Tibial nerve (tissue), 3 donors: Measurements from ENCODE around the gene TBC1D1.

Experiments
- POLR2A ChIP-seq, 2 donors: fragments of 450-650 bp; IDR thresholded peaks; one replicate each; pipeline ENCODE4 v1.6.1; 2017; ENCODE audit warnings: antibody characterized with exemption in 2 of 2, mild to moderate bottlenecking in 2 of 2, moderate library complexity in 2 of 2
- TF ChIP-seq, protein P1 (sequence below), 5 experiments: fragments of 200-600 bp in 3 of 5; fragments of 450-650 bp in 2 of 5; sonication (generic) in 3 of 5; IDR thresholded peaks; one replicate each; pipeline ENCODE4 v1.5.1; 2016 to 2019; ENCODE audit warnings: antibody characterized with exemption in 5 of 5, mild to moderate bottlenecking in 3 of 5, moderate library complexity in 2 of 5

DNA sequence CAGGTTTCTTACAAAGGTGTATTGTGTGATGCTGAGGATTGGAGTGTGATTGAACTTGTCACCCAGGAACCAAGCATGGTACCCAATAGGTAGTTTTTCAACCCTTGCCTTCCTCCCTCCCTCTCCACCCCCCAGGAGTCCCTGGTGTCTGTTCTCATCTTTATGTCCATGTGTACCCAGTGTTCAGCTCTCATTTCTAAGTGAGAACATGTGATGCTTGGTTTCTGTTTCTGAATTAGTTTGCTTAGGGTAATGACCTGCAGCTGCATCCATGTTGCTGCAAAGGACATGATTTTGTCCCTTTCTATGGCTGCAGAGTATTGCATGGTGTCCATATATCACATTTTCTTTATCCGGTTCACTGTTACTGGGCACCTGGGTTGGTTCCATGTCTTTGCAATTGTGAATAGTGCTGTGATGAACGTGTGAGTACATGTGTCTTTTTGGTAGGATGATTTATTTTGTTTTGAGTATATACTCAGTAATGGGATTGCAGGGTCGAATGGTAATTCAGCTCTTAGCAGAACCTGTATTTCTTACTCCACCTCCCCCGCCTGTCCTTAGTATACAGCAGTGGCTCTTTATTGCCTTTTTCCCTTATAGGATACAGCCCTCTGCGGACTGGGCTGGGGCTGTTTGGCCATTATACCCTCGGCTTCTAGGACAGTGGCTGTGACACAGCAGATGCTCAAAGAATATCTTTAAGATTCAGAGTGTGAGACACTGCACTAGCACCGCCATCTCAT, 214.8 kb downstream of the TBC1D1 start:
- TF ChIP-seq, protein P1, sequence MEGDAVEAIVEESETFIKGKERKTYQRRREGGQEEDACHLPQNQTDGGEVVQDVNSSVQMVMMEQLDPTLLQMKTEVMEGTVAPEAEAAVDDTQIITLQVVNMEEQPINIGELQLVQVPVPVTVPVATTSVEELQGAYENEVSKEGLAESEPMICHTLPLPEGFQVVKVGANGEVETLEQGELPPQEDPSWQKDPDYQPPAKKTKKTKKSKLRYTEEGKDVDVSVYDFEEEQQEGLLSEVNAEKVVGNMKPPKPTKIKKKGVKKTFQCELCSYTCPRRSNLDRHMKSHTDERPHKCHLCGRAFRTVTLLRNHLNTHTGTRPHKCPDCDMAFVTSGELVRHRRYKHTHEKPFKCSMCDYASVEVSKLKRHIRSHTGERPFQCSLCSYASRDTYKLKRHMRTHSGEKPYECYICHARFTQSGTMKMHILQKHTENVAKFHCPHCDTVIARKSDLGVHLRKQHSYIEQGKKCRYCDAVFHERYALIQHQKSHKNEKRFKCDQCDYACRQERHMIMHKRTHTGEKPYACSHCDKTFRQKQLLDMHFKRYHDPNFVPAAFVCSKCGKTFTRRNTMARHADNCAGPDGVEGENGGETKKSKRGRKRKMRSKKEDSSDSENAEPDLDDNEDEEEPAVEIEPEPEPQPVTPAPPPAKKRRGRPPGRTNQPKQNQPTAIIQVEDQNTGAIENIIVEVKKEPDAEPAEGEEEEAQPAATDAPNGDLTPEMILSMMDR (IDR thresholded peaks at IDR 0.05), result no peak
- TF ChIP-seq POLR2A (IDR thresholded peaks at IDR 0.05), result no peak
